ENCODE measurements around the gene HIKESHI.

Gene HIKESHI

GRCh38 chr11:86386746-86387145 lies 84.7 kb downstream of the HIKESHI start:
- TF ChIP-seq TAF1 (IDR thresholded peaks at IDR 0.05; ENCODE audit: low read depth, low read length), result no peak
- no peak for TF ChIP-seq PAX5 (IDR thresholded peaks at IDR 0.05; ENCODE audit: insufficient read depth, low read length, severe bottlenecking)
- FAIRE-seq (no peak), DNase-seq (ENCODE audit: insufficient read length, low spot score) (no peak)

- TF ChIP-seq POU2F2 (IDR thresholded peaks at IDR 0.05; ENCODE audit: low read depth, low read length) (no peak), TAF1 (IDR thresholded peaks at IDR 0.05; ENCODE audit: low read depth, low read length) (no peak), PAX5 (IDR thresholded peaks at IDR 0.05; ENCODE audit: insufficient read depth, low read length, severe bottlenecking) (no peak), SPI1 (IDR thresholded peaks at IDR 0.05; ENCODE audit: low read depth, low read length) (no peak), POLR2A (IDR thresholded peaks at IDR 0.05; ENCODE audit: low read depth, low read length) (no peak), POLR2AphosphoS5 (IDR thresholded peaks at IDR 0.05; ENCODE audit: low read depth, low read length) (no peak)
Measured at GRCh38 chr11:86388198-86388597, 86.2 kb downstream of the HIKESHI start.

GRCh38 chr11:86390487-86390886 lies 88.4 kb downstream of the HIKESHI start:
- DNase-seq (ENCODE audit: insufficient read length, low spot score) (no peak), FAIRE-seq (no peak)
- no peak for TF ChIP-seq TAF1 (IDR thresholded peaks at IDR 0.05; ENCODE audit: low read depth, low read length)
- no peak for TF ChIP-seq PAX5 (IDR thresholded peaks at IDR 0.05; ENCODE audit: insufficient read depth, low read length, severe bottlenecking)
- TF ChIP-seq POU2F2 (IDR thresholded peaks at IDR 0.05; ENCODE audit: low read depth, low read length), result no peak
- no peak for TF ChIP-seq SPI1 (IDR thresholded peaks at IDR 0.05; ENCODE audit: low read depth, low read length)
- no peak for TF ChIP-seq POLR2AphosphoS5 (IDR thresholded peaks at IDR 0.05; ENCODE audit: low read depth, low read length)
- no peak for TF ChIP-seq POLR2A (IDR thresholded peaks at IDR 0.05; ENCODE audit: low read depth, low read length)

More at GRCh38 chr11:86388198-86388597, 86.2 kb downstream of the HIKESHI start:
- FAIRE-seq, result no peak
- no peak for DNase-seq (ENCODE audit: insufficient read length, low spot score)

- FAIRE-seq (no peak), DNase-seq (ENCODE audit: insufficient read length, low spot score) (no peak)
- TF ChIP-seq SPI1 (IDR thresholded peaks at IDR 0.05; ENCODE audit: low read depth, low read length), result no peak
Measured at GRCh38 chr11:86395061-86395551, 93.1 kb downstream of the HIKESHI start.
